ENCODE data around the gene PYCARD.
A peak's percentile ranks its signal among the peaks of the same experiment; 100 is the strongest.
"Not testable (repeated sequence)": the region's sequence is repeated elsewhere in the genome, so short reads cannot be mapped to it uniquely, and the experiment has no call there.

PYCARD gene

DNA sequence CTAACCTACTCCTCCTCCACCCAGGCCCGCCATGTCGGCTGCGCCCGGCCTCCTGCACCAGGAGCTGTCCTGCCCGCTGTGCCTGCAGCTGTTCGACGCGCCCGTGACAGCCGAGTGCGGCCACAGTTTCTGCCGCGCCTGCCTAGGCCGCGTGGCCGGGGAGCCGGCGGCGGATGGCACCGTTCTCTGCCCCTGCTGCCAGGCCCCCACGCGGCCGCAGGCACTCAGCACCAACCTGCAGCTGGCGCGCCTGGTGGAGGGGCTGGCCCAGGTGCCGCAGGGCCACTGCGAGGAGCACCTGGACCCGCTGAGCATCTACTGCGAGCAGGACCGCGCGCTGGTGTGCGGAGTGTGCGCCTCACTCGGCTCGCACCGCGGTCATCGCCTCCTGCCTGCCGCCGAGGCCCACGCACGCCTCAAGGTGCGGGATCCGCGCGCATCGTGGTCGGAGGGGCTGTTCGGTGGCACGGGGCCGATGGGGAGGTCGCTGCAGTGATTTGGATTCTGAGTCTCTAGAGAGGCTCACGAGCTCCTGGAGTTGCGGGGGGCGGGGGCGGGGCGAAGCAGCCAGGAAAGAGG lies 12.2 kb upstream of the PYCARD start:
- DNase-seq: no peak

DNA sequence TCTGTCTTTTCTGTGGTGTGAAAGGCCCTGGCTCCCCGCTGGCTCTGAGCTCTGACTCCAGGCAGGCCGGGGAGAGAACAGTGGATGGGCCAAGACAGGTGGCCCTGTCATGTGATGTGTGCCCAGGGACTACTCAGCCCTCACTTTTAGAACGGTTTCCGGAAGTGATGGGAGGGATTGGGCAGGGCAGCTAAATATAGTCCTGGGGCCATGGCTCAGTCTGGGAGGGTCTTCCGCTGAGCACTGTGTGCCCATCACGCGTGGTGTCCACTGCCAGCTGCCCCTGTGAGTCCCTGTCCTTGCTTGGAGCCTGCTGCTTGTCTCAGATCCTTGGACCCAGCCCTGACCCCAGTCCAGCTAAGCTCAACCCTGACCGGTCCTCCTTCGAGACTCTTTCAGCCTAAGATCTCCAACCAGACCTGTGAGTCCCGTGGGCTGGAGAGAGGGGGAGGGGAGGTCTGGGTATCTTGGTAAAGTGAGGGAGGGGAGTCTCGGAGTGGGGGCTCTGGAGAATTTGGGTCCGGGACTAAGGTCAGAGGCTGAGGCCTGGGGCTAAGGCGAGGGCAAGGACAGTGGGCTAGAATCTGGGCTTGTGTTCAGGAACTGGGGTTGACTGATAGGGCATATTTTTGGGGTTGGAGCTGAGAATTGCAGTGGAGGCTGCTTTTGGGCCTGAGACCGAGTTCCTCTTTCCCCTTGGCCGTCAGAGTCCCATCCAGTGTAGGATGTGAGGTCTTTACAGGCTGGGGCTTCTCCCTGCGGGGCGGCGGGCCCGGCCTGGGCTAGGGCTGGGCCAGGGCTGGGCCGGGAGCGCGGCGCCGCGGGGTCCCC lies 11.5 kb upstream of the PYCARD start, which contains the start of gene TRIM72:
Gene TRIM72 (plus strand): TSS at position 243 of the 831 bp plus-strand sequence. CDS start 620 bp downstream, outside the sequence.
- DNase-seq: no peak

DNA sequence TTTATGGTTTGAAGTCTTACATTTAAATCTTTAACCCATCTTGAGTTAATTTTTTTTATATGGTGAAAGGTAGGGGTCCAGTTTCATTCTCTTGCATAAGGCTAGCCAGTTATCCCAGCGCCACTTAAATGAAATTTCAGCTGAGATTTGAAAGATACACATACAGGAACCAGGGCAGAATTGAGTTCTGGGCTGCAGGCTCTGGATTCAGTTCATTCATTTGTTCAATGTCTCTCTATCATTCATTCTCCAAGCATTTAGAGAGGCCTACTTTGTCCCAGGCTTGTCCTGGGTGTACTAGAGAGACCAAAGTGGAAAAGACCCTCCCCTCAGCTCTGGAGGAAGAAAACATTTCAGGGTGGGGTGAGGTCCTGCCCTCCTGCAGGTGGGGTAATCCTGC lies 10.8 kb upstream of the PYCARD start:
- no peak for DNase-seq

DNA sequence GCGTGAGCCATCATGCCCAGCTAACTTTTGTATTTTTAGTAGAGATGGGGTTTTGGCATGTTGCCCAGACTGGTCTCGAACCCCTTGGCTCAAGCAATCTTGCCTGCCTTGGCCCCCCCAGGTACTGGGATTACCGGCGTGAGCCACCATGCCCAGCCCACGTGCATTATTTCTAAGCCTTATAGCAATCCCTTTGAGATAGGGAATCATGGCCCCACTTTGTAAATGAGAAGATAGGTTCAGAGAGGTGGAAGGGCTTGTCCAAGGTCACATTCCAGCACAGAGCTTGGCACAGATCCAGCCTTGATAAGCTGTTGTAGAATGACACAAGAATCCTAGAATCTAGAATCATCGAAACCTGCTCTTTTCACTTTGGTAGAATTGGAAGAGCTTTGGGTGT lies 4.2 kb upstream of the PYCARD start:
- no peak for DNase-seq

DNA sequence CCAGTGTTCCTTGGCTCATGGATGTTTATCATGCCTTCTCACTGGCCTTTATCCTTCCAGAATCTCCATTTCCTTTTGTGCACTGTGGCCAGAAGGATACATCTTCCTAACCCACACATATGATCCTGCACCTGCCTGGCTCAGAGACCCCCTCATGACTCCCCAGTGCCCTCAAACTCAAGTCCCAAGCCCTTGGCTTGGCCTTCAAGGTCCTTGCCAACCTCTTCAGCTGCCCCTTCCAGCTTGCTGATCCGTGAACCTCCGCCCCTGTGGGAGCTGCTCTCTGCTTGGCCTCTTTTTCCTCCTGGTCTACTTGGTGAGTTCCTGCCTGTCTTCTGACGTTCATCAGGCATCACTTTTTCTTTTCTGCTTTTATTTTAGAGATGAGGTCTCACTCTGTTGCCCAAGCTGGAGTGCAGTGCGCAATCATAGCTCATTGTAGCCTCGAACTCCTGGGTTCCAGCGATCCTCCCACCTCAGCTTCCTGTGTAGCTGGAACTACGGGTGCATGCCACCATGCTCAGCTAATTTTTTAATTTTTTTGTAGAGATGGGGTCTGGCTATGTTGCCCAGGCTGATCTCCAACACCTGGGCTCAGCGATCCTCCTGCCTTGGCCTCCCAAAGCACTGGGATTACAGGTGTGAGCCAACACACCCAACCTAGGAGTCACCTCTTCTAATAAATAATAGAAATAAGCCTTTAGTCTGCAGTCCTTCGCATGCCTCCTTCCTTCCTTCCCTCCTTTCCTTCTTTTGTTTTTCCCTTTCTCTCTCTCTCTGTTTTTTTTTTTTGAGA lies 2.5 kb upstream of the PYCARD start:
- DNase-seq: no peak

DNA sequence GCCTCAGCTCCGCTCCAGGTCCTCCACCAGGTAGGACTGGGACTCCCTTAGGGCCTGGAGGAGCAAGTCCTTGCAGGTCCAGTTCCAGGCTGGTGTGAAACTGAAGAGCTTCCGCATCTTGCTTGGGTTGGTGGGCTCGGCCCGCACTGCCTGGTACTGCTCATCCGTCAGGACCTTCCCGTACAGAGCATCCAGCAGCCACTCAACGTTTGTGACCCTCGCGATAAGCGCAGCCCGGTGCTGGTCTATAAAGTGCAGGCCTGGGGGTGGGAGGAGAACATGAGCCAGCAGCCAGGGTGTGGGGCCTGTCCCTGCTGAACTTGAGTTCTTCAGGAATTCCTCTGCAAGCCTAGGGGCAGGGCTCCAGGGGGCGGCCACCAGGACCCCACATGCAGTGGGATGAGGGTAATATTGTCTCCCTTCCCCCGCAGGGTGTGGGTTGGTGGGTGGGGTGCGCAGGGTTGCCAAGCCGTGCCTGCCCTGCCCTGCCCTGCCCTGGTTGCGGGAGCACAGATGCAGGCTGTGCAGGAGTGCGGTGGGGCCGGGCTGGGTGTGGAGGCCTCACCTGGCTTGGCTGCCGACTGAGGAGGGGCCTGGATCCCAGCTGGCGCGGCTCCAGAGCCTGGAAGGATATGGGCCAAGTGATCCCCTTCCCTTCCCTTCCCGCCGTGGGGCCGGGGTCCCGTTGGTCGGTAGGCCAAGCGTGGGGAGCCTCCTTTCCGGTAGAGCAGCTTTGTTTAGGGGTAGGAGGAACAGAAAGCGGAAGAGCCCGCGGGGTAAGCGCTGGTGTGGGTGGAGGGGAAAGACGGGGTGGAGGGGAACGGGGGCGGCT lies 762 bp downstream of the PYCARD start:
- DNase-seq: peak; percentile 32

DNA sequence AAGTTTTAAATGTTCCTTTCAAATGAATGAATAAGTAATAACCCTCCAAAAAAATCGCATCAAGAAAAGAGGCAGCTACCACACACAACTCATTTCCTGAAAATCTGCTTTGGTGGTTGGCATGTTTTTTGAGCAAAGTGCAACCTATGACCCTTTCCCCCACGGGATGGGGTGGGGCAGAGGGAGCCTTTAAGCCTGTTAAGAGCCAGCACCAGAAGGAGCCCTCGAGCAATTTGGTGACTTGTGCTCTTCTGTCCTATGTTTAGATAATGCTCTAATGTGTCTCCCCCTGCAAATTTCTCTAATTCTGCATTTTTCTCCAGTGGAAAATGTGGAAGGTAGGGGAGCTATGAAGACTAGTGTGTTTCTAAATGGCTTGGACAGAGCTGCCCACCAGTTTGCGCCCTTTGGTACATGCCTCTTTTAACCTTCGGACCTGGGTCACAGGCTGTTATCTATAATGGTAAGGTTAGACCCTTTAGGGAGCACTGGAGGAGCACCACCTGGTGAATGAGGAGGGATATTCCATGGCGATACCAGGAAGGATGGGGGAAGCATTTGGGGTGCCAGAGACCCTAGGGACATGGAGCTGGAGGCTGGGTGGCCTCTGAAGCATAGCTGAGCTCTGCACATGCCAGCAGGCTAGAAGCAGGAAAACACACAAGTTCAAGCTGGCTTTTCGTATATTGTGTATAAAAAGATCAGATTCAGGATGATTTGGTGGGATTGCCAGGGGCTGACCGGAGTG lies 1.6 kb downstream of the PYCARD start:
- DNase-seq: peak; percentile 28

DNA sequence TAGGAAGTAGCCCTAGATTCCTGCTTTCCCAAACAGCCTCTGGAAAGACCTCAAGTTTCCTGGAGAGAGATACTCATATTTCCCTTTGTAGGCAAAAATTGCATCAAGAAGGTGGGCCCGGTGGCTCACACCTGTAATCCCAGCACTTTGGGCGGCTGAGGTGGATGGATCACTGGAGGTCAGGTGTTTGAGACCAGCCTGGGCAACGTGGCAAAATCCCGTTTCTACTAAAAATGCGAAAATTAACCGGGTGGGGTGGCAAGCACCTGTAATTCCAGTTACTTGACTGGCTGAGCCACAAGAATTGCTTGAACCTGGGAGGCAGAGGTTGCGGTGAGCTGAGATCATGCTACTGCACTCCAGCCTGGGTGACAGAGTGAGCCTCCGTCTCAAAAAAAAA lies 2.4 kb downstream of the PYCARD start:
- not testable (repeated sequence) for DNase-seq

DNA sequence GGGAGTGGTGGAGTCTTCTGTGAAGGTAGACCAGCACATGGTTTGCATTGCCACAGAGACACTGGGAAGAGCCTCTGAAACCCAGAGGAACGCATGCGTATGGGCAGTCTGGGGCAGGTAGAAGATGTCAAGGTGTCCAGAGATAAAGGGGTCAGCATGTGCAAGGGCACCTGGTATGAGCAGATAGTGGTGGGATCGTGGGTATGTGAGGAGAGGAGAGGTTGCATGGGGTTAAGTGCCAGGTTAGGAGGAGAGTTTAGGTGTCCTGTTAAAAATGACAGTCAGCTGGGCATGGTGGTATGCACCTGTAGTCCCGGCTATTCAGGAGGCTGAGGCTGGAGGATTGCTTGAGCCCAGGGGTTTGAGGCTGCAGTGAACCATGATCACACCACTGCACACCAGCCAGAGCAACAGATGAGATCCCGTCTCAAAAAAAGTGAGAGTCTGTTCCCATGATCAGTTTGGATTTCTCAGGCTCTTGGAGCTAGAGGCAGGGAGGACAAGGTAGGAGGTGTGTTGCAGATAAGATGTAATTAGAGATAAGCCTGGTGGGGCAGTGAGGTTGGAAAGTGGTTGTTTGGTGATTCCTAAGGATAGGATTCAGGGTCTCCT lies 3.0 kb downstream of the PYCARD start:
- no peak for DNase-seq

DNA sequence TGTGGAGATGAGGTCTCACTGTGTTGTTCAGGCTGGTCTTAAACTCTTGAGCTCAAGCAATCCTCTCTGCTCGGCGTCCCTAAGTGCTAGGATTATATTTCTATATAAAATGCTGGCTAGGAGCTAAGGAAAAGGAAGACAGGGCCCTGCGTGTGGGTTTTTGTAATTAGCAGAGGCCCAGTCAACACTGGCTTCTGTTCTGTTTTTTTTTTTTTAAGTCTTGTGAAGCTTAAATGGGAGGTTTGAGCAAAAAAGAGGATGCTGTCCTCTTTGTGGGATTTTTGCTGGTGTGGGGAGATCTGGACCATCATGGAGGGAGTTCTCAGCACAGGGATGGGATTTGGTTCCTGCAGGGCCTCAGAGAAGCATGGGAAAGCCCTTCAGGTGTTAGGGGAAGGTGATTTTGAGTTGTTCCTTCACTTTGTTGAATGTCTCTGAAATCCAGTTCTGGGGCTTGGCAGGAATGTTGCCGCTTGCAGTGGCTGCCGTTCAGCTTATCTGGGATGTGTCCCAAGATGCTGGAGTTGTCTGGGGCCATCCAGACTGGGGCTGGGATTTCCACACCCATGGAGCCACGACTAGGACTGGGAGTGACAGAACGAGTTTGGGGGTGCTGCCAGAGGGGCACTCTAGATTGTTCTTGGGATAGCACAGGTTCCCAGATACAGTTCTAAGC lies 4.2 kb downstream of the PYCARD start:
- DNase-seq: no peak

DNA sequence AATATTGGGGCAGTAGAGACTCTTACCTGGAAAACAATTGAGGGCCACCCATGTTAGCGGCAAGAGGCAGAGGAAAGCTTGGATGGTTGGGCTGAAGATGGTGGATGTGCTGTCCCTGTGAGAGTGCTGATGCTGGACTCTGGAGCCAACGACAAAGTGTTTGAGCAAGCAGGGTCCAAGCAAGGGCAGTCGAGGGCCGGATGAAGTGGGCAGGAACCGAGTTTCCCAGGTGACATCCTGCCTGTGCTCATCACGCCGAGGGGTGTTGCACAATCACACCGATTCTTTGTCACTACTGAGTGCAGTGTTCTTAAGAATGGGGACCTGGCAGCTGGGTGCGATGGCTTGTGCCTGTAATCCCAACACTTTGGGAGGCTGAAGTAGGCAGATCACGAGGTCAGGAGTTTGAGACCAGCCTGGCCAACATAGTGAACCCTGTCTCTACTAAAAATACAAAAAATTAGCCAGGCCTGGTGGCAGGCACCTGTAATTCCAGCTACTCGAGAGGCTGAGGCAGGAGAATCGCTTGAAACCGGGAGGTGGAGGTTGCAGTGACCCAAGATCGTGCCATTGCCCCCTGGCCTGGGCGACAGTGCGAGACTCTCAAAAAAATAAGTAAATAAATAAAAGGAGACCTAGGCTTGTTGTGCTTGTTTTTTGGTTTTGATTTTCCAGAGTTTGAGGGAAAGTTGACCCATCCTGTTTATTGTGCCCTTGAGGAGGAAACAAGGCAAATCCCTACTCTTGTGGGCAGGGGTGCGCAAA lies 6.1 kb downstream of the PYCARD start:
- DNase-seq: no peak

DNA sequence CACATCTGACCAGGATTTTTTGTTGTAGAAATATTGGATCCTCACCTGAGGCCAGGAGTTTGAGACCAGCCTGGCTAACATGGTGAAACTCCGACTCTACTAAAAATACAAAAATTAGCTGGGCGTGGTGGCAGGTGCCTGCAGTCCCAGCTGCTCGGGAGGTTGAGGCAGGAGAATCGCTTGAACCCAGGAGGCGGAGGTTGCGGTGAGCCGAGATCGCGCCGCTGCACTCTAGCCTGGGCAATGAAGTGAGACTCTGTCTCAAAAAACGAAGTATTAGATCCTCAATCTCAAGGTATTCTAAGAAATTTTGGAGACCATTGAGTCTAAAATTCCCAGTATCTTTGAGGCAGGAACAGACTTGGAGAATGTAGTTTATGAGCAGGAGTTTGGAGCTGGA lies 6.7 kb downstream of the PYCARD start:
- DNase-seq: not testable (repeated sequence)

DNA sequence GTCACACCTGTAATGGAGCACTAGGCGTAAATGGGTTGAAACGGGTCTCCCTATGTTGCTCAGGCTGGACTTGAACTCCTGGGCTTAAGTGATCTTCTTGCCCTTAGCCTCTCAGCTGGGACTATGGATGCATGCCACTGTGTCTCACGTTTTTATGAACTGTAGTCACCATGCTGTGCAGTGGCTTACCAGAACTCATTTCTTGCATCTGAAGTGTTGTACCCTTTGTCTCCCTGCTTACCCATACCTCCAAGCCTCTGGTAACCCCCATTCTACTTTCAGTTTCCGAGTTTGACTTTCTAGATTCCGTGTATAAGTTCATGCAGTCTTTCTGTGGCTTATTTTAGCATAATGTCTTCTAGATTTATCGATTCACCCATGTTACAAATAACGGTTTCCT lies 7.7 kb downstream of the PYCARD start:
- no peak for DNase-seq

DNA sequence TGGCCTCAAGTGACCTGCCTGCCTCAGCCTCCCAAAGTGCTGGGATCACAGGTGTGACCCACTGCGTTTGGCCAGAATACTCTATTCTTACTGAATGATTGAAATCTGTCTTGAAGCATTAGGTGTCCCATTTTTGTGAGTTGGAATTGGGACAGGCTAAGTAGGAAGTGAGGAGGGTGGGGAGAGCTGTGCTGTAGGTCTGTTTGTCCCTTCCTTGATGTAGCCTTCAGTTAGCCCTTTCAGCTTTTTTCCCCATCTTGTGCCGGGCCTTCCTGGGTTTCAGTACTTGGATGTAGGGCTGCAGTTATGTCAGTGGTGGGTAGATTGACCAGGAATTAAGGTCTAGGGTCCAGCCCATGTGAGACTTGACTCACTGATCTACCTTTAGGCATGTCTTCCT lies 8.7 kb downstream of the PYCARD start:
- no peak for DNase-seq

DNA sequence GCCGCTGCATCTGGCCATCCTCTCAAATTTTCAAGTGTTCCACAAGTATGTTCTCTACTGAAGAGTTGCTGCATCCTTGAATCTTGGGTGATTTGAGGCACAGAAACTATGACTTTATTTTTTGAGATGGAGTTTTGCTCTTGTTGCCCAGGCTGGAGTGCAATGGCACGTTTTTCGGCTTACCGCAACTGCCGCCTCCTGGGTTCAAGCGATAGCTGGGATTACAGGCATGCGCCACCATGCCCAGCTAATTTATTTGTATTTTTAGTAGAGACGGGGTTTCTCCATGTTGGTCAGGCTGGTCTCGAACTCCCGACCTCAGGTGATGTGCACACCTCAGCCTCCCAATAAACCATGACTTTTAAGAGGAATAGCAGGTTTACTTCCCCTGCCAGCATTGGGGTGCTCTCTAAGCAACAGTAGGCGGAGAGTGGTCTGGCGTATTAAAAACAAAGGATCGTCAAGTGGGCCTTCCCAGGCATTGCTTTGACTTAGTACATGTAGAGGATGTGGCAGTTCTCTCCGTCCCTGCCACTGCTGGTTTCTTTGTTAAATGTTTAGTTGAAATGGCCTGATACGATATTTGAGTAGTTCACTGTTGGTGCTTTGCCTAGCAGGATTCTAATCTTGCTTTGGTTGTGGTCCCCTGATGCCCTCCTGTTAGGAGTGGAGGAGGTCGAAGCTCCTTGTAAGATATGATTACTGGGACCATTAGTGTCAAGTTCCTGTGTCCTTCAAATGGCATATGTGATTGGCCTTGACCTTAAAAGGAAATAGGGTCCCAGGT lies 9.5 kb downstream of the PYCARD start:
- no peak for DNase-seq

DNA sequence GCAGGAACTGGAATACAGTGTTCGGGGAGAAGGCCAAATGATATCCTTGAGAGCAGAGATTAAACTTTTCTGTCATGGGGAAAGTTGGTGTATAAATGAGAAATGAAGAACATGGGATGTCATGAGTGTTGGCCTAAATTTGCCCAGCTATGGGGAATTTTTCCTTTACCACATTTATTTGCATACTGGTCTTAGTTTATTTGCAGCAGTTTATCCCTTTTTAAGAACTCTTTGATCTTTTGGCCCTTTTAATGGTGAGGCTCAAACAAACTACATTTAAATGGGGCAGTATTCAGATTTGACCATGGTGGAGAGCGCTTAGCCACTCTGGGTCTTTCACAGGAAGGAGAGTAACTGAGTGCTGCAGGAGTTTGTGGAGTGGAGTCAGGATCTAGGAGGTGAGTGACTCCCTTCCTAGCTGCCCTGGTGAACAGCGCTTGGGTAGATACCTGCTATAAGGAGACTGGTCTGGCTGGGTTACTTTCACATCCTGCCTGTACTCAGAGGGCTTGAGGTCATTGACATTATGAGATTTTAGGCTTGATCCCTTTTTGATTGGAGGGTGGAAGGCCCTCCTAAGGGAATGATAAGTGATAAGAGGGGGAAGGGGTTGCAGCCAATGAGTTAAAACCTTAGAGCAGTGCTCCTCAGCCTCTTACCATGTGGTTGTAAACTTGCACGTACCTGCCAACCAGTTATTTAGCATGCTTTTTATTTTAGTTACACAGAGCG lies 10.7 kb downstream of the PYCARD start:
- DNase-seq: no peak

DNA sequence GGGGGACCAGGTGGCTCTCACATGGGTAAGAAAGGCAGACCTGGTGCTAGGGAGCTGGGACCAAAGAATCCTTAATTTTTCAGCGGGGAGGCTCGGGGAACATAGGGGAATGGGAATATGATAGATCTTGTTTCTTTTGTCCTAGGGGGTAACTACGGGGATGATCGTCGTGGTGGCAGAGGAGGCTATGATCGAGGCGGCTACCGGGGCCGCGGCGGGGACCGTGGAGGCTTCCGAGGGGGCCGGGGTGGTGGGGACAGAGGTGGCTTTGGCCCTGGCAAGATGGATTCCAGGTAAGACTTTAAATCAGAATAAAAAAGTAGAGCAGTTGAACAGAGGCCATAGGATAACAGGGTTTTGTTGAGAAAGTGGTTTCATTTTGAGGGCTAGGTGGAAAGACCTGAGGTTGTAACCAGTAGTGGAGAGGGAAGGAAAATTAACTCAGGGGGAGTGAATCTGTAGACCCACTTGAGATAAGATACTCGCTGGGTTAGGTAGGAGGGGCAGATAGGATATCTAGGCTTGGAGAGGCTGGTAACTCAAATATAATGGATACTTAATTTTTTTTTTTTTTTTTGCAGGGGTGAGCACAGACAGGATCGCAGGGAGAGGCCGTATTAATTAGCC lies 11.6 kb downstream of the PYCARD start:
- no peak for DNase-seq

DNA sequence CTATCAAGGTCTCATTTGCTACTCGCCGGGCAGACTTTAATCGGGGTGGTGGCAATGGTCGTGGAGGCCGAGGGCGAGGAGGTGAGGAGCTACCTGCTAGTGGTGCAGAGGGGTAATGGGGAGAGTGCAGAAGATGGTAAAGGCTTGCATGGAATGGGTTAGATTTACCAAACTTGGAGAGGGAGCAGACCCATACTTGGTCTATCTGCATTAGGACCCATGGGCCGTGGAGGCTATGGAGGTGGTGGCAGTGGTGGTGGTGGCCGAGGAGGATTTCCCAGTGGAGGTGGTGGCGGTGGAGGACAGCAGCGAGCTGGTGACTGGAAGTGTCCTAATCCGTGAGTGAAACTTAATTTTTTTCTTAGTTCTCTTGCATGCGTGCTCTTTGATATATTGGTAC lies 12.5 kb downstream of the PYCARD start:
- no peak for DNase-seq

Data from activated effector memory CD4-positive, alpha-beta T cell treated with Interleukin-2 at 50 U/mL for 16 hours (primary cell).